NB4 (cell line): ENCODE measurements around the gene DOK1.

Experiments used
- CTCF ChIP-seq: IDR thresholded peaks from one replicate; pipeline ENCODE4 v1.5.1; 2012; ENCODE audit warnings: low read depth, low read length
- MYC ChIP-seq: IDR thresholded peaks from 2 replicates; pipeline ENCODE4 v1.6.1; 2011; ENCODE audit warnings: low read depth, low read length
- POLR2A ChIP-seq: IDR thresholded peaks from 2 replicates; pipeline ENCODE4 v1.6.1; 2011; ENCODE audit warnings: mild to moderate bottlenecking; ENCODE audit not compliant: insufficient read length; ENCODE audit errors: extremely low read depth
- TF ChIP-seq, protein P1 (sequence below): IDR thresholded peaks from 2 replicates; pipeline ENCODE4 v1.6.1; 2011; ENCODE audit warnings: low read depth, low read length

DNA sequence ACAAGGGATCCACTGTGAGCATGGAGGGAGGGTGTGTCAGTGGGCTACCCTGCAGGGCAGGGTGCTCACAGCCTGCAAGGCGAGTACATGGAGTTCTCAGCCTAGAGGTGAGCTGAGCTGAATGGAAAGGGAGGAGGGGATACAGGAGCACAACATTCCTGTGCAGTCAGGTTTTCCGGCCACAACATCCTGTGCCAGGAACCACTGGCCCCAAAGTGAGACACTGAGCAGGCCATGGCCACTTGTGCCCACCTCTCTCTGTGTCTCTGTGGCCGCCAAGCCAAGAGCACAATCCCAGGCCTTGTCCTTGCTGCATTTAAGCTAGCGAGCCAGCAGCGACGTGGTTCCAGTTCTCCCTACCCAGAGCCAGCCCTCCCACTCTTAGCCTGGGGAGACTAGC, 6.1 kb downstream of the DOK1 start:
- TF ChIP-seq, protein P1, sequence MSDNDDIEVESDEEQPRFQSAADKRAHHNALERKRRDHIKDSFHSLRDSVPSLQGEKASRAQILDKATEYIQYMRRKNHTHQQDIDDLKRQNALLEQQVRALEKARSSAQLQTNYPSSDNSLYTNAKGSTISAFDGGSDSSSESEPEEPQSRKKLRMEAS = no peak
- TF ChIP-seq CTCF (no peak), POLR2A (no peak), MYC (no peak)
